ENCODE measurements around the gene CARD11.

Gene CARD11

GRCh38 chr7:2880874-2881533 is 162.7 kb downstream of the CARD11 start:
- DNase-seq (ENCODE audit: low read depth in 3 of 3, low spot score in 1 of 3) = no peak

GRCh38 chr7:2880051-2880450 is 163.6 kb downstream of the CARD11 start:
- no peak for DNase-seq (ENCODE audit: low read depth in 3 of 3, low spot score in 1 of 3)

GRCh38 chr7:2879354-2879753 is 164.3 kb downstream of the CARD11 start:
- DNase-seq (ENCODE audit: low read depth in 3 of 3, low spot score in 1 of 3) = no peak

- DNase-seq (ENCODE audit: low read depth in 3 of 3, low spot score in 1 of 3) = no peak
Observed at GRCh38 chr7:2878306-2878705, 165.4 kb downstream of the CARD11 start.

GRCh38 chr7:2876031-2876731 is 167.5 kb downstream of the CARD11 start:
- DNase-seq (ENCODE audit: low read depth in 3 of 3, low spot score in 1 of 3) = no peak

GRCh38 chr7:2873686-2874551 is 169.7 kb downstream of the CARD11 start:
- DNase-seq (ENCODE audit: low read depth in 3 of 3, low spot score in 1 of 3) = no peak

GRCh38 chr7:2873146-2873545 is 170.5 kb downstream of the CARD11 start:
- no peak for DNase-seq (ENCODE audit: low read depth in 3 of 3, low spot score in 1 of 3)

GRCh38 chr7:2872296-2872874 is 171.3 kb downstream of the CARD11 start:
- no peak for DNase-seq (ENCODE audit: low read depth in 3 of 3, low spot score in 1 of 3)

- no peak for DNase-seq (ENCODE audit: low read depth in 3 of 3, low spot score in 1 of 3)
Observed at GRCh38 chr7:2870471-2870931, 173.2 kb downstream of the CARD11 start.

GRCh38 chr7:2869981-2870380 is 173.7 kb downstream of the CARD11 start:
- no peak for DNase-seq (ENCODE audit: low read depth in 3 of 3, low spot score in 1 of 3)

GRCh38 chr7:2866601-2867000 is 177.1 kb downstream of the CARD11 start:
- DNase-seq (ENCODE audit: low read depth in 3 of 3, low spot score in 1 of 3) = no peak

- DNase-seq (ENCODE audit: low read depth in 3 of 3, low spot score in 1 of 3) = peak; percentile 20 to 63 (median 54)
Observed at GRCh38 chr7:2864999-2865670, 178.5 kb downstream of the CARD11 start.

GRCh38 chr7:2864204-2864985 is 179.3 kb downstream of the CARD11 start:
- no peak for DNase-seq (ENCODE audit: low read depth in 3 of 3, low spot score in 1 of 3)

- DNase-seq (ENCODE audit: low read depth in 3 of 3, low spot score in 1 of 3) = peak; percentile 23 to 30 (median 26)
Observed at GRCh38 chr7:2863461-2864066, 180.1 kb downstream of the CARD11 start.

GRCh38 chr7:2862831-2863361 is 180.8 kb downstream of the CARD11 start:
- no peak for DNase-seq (ENCODE audit: low read depth in 3 of 3, low spot score in 1 of 3)

- DNase-seq (ENCODE audit: low read depth in 3 of 3, low spot score in 1 of 3) = no peak
Observed at GRCh38 chr7:2861509-2861908, 182.2 kb downstream of the CARD11 start.

GRCh38 chr7:2860627-2861133 is 183.0 kb downstream of the CARD11 start:
- DNase-seq (ENCODE audit: low read depth in 3 of 3, low spot score in 1 of 3) = no peak

- no peak for DNase-seq (ENCODE audit: low read depth in 3 of 3, low spot score in 1 of 3)
Observed at GRCh38 chr7:2859952-2860351, 183.7 kb downstream of the CARD11 start.

GRCh38 chr7:2858621-2859020 is 185.0 kb downstream of the CARD11 start:
- DNase-seq (ENCODE audit: low read depth in 3 of 3, low spot score in 1 of 3) = no peak
